Measurements from ENCODE around the gene B3GNT3. TPM values are rescaled to one million over a fixed set of nuclear protein-coding genes. Genes with fewer than 3 reads are reported as not detected.

B3GNT3 gene
- total RNA-seq, 1 donor from 2014 or later, result not detected

DNA sequence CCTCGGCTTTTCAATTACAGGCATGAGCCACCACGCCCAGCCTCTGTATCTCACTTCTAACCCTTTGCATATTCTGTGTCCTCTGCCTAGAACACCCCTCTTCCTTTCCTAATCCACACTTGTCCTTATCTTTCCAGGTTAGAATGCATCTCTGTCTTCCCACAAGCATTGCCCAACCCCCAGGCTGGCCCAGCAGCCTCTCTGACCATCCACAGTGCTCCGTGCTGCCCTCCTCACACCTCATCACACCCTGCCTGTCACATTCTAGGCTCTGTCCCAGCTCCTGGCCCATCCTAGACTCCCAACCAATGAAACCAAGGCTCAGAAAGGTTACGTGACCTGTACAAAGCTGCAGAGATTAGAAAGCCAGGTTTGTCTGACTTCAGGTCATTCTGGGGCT is 41.6 kb downstream of the B3GNT3 start:
- no peak for DNase-seq (ENCODE audit: low spot score)
- H3K4me1 Mint-ChIP-seq, result peaks cover 32% of the 10 kb centered on the region
- peaks cover 19% of the 10 kb centered on the region for H3F3A ChIP-seq (ENCODE audit: low read depth)
- no peak overlapping the region for H3K4me3 Mint-ChIP-seq
- H3K27ac ChIP-seq, result no peak overlapping the region
- H3K9ac ChIP-seq, result no peak overlapping the region
- no peaks in the 10 kb centered on the region for H3K36me3 Mint-ChIP-seq
- H3K4me3 ChIP-seq, result no peak overlapping the region
- H3K27ac Mint-ChIP-seq, result no peak overlapping the region
- H3K4me1 ChIP-seq, result peaks cover 19% of the 10 kb centered on the region
- H3K36me3 ChIP-seq, result no peaks in the 10 kb centered on the region
- no peaks in the 10 kb centered on the region for H3K79me2 ChIP-seq (ENCODE audit: low read depth)
- H3K9me3 Mint-ChIP-seq, result no peaks in the 10 kb centered on the region
- H3K9me3 ChIP-seq (ENCODE audit: low read depth), result no peaks in the 10 kb centered on the region
- peaks cover 14% of the 10 kb centered on the region for H3K27me3 Mint-ChIP-seq (ENCODE audit: insufficient read depth, low read depth)
- H3K4me2 ChIP-seq, result no peak overlapping the region
- TF ChIP-seq, protein P1, sequence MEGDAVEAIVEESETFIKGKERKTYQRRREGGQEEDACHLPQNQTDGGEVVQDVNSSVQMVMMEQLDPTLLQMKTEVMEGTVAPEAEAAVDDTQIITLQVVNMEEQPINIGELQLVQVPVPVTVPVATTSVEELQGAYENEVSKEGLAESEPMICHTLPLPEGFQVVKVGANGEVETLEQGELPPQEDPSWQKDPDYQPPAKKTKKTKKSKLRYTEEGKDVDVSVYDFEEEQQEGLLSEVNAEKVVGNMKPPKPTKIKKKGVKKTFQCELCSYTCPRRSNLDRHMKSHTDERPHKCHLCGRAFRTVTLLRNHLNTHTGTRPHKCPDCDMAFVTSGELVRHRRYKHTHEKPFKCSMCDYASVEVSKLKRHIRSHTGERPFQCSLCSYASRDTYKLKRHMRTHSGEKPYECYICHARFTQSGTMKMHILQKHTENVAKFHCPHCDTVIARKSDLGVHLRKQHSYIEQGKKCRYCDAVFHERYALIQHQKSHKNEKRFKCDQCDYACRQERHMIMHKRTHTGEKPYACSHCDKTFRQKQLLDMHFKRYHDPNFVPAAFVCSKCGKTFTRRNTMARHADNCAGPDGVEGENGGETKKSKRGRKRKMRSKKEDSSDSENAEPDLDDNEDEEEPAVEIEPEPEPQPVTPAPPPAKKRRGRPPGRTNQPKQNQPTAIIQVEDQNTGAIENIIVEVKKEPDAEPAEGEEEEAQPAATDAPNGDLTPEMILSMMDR (IDR thresholded peaks at IDR 0.05), result no peak
- TF ChIP-seq EZH2 (IDR thresholded peaks at IDR 0.05), result no peak
- no peak for TF ChIP-seq EZH2phosphoT487 (IDR thresholded peaks at IDR 0.05)
- H2AFZ ChIP-seq (replicated peaks), result no peak overlapping the region
- H3K27me3 ChIP-seq, result peaks cover 43% of the 10 kb centered on the region
- peaks cover 4% of the 10 kb centered on the region for H4K20me1 ChIP-seq (ENCODE audit: low read depth)

DNA sequence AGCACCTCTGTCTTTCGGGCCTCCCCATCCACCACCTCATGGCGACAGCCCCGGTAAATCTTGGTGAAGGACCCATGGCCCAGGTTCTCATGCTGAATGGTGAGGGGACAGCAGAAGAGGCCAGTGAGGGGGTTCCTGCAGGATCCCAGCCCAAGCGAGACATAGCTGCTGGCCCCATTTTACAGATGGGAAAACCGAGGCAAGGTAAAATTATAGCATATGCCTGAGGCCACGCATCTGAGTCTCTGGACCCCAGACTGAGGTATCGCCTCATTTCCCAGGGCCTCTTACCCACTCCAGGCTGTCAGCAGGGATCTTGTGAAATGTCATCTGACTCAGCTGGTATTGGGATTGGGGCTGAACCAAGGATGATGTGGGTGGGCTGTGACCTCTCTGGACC is 43.0 kb downstream of the B3GNT3 start:
- no peaks in the 10 kb centered on the region for H3K36me3 ChIP-seq
- Mint-ChIP-seq H3K4me1 (peaks cover 30% of the 10 kb centered on the region), H3K36me3 (no peaks in the 10 kb centered on the region), H3K9me3 (no peaks in the 10 kb centered on the region), H3K4me3 (no peak overlapping the region), H3K27me3 (ENCODE audit: insufficient read depth, low read depth) (peaks cover 11% of the 10 kb centered on the region), H3K27ac (no peak overlapping the region)
- H3K4me3 ChIP-seq, result no peak overlapping the region
- H3K79me2 ChIP-seq (ENCODE audit: low read depth), result no peaks in the 10 kb centered on the region
- peaks cover 43% of the 10 kb centered on the region for H3K27me3 ChIP-seq
- no peaks in the 10 kb centered on the region for H4K20me1 ChIP-seq (ENCODE audit: low read depth)
- peaks cover 17% of the 10 kb centered on the region for H3K4me1 ChIP-seq
- DNase-seq (ENCODE audit: low spot score), result no peak
- H3K9ac ChIP-seq, result no peak overlapping the region
- no peak overlapping the region for H3K27ac ChIP-seq
- TF ChIP-seq EZH2phosphoT487 (IDR thresholded peaks at IDR 0.05) (no peak), EZH2 (IDR thresholded peaks at IDR 0.05) (no peak)
- TF ChIP-seq, protein P1 (IDR thresholded peaks at IDR 0.05), result no peak
- H3K4me2 ChIP-seq, result no peak overlapping the region
- H2AFZ ChIP-seq (replicated peaks), result no peak overlapping the region
- H3F3A ChIP-seq (ENCODE audit: low read depth), result peaks cover 14% of the 10 kb centered on the region
- H3K9me3 ChIP-seq (ENCODE audit: low read depth), result no peaks in the 10 kb centered on the region

DNA sequence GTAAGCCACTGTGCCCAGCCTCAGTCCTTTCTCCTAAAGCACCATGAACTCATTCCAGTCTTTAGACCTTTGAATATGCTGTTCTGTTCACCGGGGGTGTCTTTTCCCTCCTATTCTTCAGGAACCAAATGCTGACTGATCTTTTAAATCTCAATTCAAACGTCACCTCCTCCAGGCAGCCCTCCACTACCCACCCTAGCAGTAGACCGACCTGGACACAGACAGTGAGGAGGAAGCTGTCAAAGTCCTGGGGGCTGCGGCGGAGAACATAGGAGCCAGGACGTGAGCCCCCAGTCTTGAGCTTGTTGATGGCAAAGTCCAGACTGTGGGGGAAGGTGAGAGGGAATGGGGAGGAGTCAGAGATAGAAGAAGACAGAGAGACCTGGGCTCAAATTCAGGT is 45.1 kb downstream of the B3GNT3 start:
- TF ChIP-seq EZH2 (IDR thresholded peaks at IDR 0.05) (no peak), EZH2phosphoT487 (IDR thresholded peaks at IDR 0.05) (no peak)
- TF ChIP-seq, protein P1 (IDR thresholded peaks at IDR 0.05), result no peak
- H2AFZ ChIP-seq (replicated peaks), result no peak overlapping the region
- Mint-ChIP-seq H3K27me3 (ENCODE audit: insufficient read depth, low read depth) (peaks cover 13% of the 10 kb centered on the region), H3K36me3 (no peaks in the 10 kb centered on the region), H3K9me3 (no peaks in the 10 kb centered on the region), H3K4me3 (peak overlapping the region; percentile 28), H3K27ac (no peak overlapping the region), H3K4me1 (peaks cover 27% of the 10 kb centered on the region)
- H3K4me2 ChIP-seq, result no peak overlapping the region
- no peak overlapping the region for H3K4me3 ChIP-seq
- H4K20me1 ChIP-seq (ENCODE audit: low read depth), result no peaks in the 10 kb centered on the region
- H3K36me3 ChIP-seq, result no peaks in the 10 kb centered on the region
- DNase-seq (ENCODE audit: low spot score), result no peak
- peaks cover 10% of the 10 kb centered on the region for H3K4me1 ChIP-seq
- H3K9me3 ChIP-seq (ENCODE audit: low read depth), result no peaks in the 10 kb centered on the region
- no peaks in the 10 kb centered on the region for H3K79me2 ChIP-seq (ENCODE audit: low read depth)
- peaks cover 3% of the 10 kb centered on the region for H3F3A ChIP-seq (ENCODE audit: low read depth)
- no peak overlapping the region for H3K9ac ChIP-seq
- no peak overlapping the region for H3K27ac ChIP-seq
- peaks cover 56% of the 10 kb centered on the region for H3K27me3 ChIP-seq

Measured in neural progenitor cell (in vitro differentiated cells).